Stimulated activated CD4-positive, alpha-beta T cell treated with anti-CD3 and anti-CD28 coated beads, TNF-alpha, amount 100 ng/mL, for 1 hour (primary cell): ENCODE measurements around the gene TOMM70.
"Not testable (repeated sequence)": the region's sequence is repeated elsewhere in the genome, so short reads cannot be mapped to it uniquely, and the experiment has no call there.

Source experiments
- DNase-seq, 3 donors: peaks; one replicate each; pipeline ENCODE4 v3.0.0-alpha.2; 2020; ENCODE audit warnings: low read depth in 3 of 3, low spot score in 1 of 3

Gene TOMM70

GRCh38 chr3:100366424-100366823 lies 34.5 kb downstream of the TOMM70 start:
- DNase-seq: no peak

GRCh38 chr3:100364421-100364820 lies 36.5 kb downstream of the TOMM70 start:
- no peak for DNase-seq

- no peak for DNase-seq
These were observed 39.0 kb downstream of the TOMM70 start for GRCh38 chr3:100361897-100362296.

GRCh38 chr3:100360757-100361496 lies 40.0 kb downstream of the TOMM70 start:
- no peak for DNase-seq

- no peak for DNase-seq
These were observed 41.9 kb downstream of the TOMM70 start for GRCh38 chr3:100359035-100359434.

- DNase-seq: no peak
These were observed 42.5 kb downstream of the TOMM70 start for GRCh38 chr3:100358413-100358812.

GRCh38 chr3:100354850-100355249 lies 46.0 kb downstream of the TOMM70 start:
- DNase-seq: no peak

GRCh38 chr3:100352296-100353231 lies 48.3 kb downstream of the TOMM70 start:
- DNase-seq: no peak

- not testable (repeated sequence) for DNase-seq
These were observed 49.1 kb downstream of the TOMM70 start for GRCh38 chr3:100351770-100352169.

GRCh38 chr3:100348727-100349126 lies 52.2 kb downstream of the TOMM70 start:
- DNase-seq: no peak

- no peak for DNase-seq
These were observed 60.4 kb downstream of the TOMM70 start for GRCh38 chr3:100340527-100340926.

- no peak for DNase-seq
These were observed 61.1 kb downstream of the TOMM70 start for GRCh38 chr3:100339786-100340185.

- DNase-seq: no peak
These were observed 62.0 kb downstream of the TOMM70 start for GRCh38 chr3:100338911-100339310.

- not testable (repeated sequence) for DNase-seq
These were observed 64.7 kb downstream of the TOMM70 start for GRCh38 chr3:100336229-100336628.

- DNase-seq: no peak
These were observed 65.5 kb downstream of the TOMM70 start for GRCh38 chr3:100335434-100335833.

GRCh38 chr3:100334488-100335351 lies 66.2 kb downstream of the TOMM70 start, which contains the start of gene NIT2:
NIT2 (plus strand) TSS chr3:100334757; CDS start chr3:100334792, 35 bp downstream.
- peak; percentile 45 to 68 (median 54) for DNase-seq

- DNase-seq: no peak
These were observed 66.9 kb downstream of the TOMM70 start for GRCh38 chr3:100333970-100334487.

- DNase-seq: no peak
These were observed 67.8 kb downstream of the TOMM70 start for GRCh38 chr3:100333051-100333450.

GRCh38 chr3:100331660-100332059 lies 69.2 kb downstream of the TOMM70 start:
- no peak for DNase-seq

GRCh38 chr3:100330651-100331050 lies 70.2 kb downstream of the TOMM70 start:
- DNase-seq: no peak
